Stimulated activated CD4-positive, alpha-beta T cell treated with anti-CD3 and anti-CD28 coated beads, Interleukin-2, amount 100 ng/mL, for 4 hours (primary cell): ENCODE results near the gene PMCH.
"Not testable (repeated sequence)": the region's sequence is repeated elsewhere in the genome, so short reads cannot be mapped to it uniquely, and the experiment has no call there.

Source experiments
- DNase-seq: peaks from one replicate; pipeline ENCODE4 v3.0.0-alpha.2; 2020; ENCODE audit warnings: low read depth

PMCH gene, protein sequence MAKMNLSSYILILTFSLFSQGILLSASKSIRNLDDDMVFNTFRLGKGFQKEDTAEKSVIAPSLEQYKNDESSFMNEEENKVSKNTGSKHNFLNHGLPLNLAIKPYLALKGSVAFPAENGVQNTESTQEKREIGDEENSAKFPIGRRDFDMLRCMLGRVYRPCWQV

GRCh38 chr12:102197789-102198188 lies at the start of gene PMCH:
TSS of gene PMCH (minus strand) at chr12:102197833. CDS start at chr12:102197770, 63 bp downstream.
- no peak for DNase-seq

- not testable (repeated sequence) for DNase-seq
These were observed 43.2 kb upstream of the PMCH start for GRCh38 chr12:102240859-102241258.

- no peak for DNase-seq
These were observed 37.0 kb upstream of the PMCH start for GRCh38 chr12:102234599-102234998.

- no peak for DNase-seq
These were observed 34.8 kb upstream of the PMCH start for GRCh38 chr12:102232446-102232845.

GRCh38 chr12:102232036-102232435 lies 34.4 kb upstream of the PMCH start:
- DNase-seq: no peak

GRCh38 chr12:102227954-102228353 lies 30.3 kb upstream of the PMCH start:
- no peak for DNase-seq

DNA sequence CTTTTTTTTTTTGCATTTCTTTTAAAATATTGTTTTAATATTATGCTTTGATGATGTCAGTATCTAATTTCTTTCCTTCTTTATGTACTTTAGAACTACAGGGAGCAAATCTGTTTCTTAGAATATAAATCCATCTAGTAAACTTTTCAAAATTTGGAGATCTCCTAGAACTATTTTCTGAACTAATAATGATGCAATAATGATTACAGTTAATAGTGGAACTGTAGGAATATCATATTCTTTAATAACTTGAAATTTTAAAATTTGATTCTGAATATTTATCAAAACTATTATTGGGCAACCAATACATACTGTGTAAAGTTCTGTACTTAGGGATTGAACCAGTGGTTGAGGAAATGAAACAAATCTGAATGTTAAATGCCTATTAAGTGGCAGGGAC lies 23.1 kb upstream of the PMCH start:
- no peak for DNase-seq

GRCh38 chr12:102215992-102216691 lies 18.5 kb upstream of the PMCH start:
- no peak for DNase-seq

DNA sequence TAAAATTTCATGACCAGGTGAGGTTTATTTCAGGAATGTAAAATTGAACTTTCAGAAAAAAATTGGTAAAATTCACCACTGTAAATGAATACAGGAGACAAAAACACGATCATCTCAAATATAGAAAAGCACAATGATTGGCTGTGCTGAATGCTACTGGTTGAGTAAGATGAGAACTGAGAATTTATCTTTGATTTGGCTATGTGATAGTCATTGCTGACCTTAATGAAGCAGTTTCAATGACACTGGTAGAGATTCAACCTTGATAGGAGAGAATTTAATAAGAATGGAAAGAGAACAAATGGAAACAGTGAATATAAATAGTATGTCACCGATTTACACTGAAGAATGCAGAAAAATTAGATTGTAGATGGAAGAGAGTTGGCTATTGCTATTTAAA lies 6.4 kb upstream of the PMCH start:
- DNase-seq: no peak

- DNase-seq: no peak
These were observed 4.9 kb upstream of the PMCH start for GRCh38 chr12:102202556-102202955.

DNA sequence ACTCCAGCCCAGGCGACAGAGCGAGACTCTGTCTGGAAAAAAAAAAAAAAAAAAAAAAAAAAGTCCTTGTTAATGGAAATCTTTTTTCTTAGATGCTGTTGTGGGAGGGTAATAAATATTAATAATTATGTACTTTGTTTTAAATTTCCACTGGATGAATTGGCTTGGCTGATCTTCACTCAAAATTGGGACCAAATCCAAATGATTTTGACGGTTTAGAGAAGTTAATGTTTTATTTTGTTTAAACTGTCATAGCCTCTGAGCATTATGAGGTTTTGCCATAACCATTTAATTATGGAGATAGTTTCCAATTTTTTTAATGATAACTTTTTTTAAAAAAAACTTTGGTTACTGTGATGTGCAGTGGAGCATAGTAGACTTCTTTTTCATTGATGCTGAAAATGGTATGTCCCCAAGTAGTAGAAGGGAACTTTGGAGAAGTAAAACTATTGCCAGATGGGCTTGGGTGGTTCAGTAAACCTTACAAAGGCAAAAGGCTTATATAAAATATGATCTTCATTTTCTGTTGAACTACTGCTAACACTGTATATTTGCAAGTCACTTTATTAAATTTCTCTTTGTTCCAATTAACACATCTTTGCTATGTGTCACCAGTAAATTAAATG lies 3.9 kb upstream of the PMCH start:
- DNase-seq: no peak

DNA sequence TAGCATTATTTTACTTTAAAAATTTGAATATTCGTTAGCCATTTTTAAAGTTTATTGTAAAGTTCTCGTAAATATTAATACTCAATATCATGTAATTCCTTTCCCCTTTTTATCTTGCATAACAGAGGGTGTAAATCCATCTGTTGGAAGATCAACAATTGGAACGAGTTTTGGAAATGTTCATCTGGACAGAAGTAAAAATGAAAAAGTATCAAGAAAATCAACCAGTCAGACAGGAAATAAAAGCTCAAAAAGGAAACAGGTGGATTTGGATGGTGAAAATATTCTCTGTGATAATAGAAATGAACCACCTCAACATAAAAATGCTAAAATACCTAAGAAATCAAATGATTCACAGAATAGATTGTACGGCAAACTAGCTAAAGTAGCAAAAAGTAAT lies 1.8 kb downstream of the PMCH start:
- no peak for DNase-seq

GRCh38 chr12:102182635-102183034 lies 15.0 kb downstream of the PMCH start:
- no peak for DNase-seq

DNA sequence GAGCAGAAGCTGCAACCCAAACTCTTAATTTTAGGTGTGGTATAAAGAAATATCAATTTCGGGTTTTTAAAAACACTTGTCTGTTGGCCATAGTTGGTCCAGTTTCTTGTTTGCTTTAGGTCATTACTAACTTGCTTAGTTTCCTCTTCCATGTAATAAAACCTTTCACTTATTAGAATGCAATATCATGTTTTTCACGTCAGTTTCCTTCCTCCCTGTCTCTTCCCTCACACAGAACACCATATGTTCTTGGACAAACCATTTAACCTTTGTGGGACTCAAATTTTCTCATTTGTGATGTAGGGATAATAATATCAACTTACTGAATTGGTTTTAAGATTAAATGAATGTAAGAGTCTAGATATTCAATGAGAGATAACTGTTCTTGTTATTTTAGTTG lies 22.9 kb downstream of the PMCH start:
- no peak for DNase-seq

DNA sequence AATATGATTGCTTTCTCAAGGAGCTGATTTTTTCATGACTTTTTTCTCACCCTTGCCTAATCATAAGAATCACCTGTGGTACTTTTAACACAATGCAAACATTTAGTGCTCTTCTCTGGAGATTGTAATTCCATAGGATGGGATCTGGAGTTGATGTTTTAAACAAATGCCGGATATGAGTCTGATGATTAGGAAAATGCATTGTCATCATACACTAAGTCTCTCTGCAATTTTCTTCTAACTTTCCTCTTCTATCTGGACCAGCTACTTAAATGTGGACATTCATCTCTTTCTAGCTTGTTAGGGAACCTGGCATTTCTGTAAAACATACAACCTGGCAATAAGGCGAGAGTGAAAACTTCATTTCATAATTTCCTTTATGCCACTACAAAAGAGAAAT lies 23.5 kb downstream of the PMCH start:
- no peak for DNase-seq

DNA sequence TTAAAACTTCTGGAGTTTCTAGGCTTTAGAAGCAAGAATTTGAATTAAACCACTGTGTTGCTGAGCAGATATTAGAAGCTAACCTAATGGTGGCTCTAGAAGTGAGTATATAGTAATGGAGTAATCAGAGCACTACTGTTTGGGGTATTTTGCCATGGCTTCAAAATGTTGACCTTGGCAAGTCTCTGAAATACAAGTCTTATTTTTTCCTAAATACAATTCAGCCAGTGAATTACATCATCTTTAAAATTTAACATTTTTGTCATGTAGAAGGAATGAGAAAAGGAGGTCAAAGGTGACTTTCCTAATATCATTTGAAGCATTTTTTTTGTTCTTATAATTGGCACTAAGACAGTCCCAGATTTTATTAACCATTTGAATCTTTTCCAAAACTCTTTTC lies 25.2 kb downstream of the PMCH start:
- DNase-seq: no peak

DNA sequence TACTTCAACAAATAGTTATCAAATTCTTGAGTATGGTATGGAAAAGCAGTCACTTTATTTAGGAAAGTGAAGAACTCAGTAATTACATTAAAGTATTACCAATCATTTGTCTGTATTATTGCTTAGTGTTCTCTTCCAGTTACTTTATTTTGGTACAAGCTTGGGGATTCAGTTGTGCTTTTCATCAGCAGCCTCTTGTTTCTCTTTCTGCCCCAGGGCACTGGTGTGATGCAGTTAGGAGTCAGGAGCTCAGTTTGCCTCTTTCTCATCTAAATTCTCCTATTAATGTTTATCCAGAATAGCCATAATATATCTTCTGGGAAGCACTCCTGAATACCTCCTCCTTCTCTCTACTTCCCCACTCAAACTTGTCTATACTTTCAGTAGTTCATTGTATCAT lies 25.7 kb downstream of the PMCH start:
- DNase-seq: no peak

GRCh38 chr12:102169922-102170621 lies 27.6 kb downstream of the PMCH start:
- no peak for DNase-seq

- no peak for DNase-seq
These were observed 29.6 kb downstream of the PMCH start for GRCh38 chr12:102167821-102168604.

DNA sequence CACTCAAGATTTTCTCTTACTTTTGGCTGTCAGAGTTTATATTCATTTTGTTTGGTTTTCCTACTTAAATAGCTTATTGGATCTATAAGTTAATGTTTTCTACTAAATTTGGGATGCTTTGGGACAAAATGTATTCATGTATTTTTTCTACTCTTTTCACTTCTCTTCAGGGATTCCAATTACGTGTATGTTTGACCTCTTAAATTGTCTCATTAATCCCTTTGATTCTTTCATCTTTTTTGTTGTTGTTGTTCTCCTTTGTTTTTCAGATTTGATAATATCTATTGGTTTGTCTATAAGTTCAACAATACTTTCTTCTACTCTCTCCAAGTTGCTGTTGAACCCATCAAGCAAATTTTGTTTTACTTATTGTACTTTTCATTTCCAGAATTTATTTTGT lies 34.2 kb downstream of the PMCH start:
- DNase-seq: no peak

GRCh38 chr12:102155206-102155605 lies 42.4 kb downstream of the PMCH start:
- not testable (repeated sequence) for DNase-seq

- not testable (repeated sequence) for DNase-seq
These were observed 50.5 kb downstream of the PMCH start for GRCh38 chr12:102147062-102147587.
